Activated naive CD4-positive, alpha-beta T cell treated with anti-CD3 and anti-CD28 coated beads for 36 hours (primary cell): ENCODE data around the gene MSANTD1. TPM values are rescaled to one million over a fixed set of nuclear protein-coding genes. Genes with fewer than 3 reads are reported as not detected.

Source experiments
- CTCF ChIA-PET: fragments of 350-600 bp; sonication (Branson Sonifier 250); formaldehyde crosslinking; loops from one replicate; lab custom pipeline; 2021; ENCODE audit warnings: antibody characterized with exemption; lab: Charles Lee
- DNase-seq: peaks from one replicate; pipeline ENCODE4 v3.0.0-alpha.2; 2020
- H3K27ac Mint-ChIP-seq: one replicate; pipeline ENCODE4 v1.8.0; 2021; ENCODE audit warnings: mild to moderate bottlenecking, mixed read lengths
- H3K27me3 Mint-ChIP-seq: one replicate; pipeline ENCODE4 v1.8.0; 2021; ENCODE audit warnings: low read depth, mixed read lengths
- H3K36me3 Mint-ChIP-seq: one replicate; pipeline ENCODE4 v1.8.0; 2021; ENCODE audit warnings: low read depth, mixed read lengths
- H3K4me1 Mint-ChIP-seq: one replicate; pipeline ENCODE4 v1.8.0; 2021; ENCODE audit warnings: low read depth, mixed read lengths
- H3K4me3 Mint-ChIP-seq: one replicate; pipeline ENCODE4 v1.8.0; 2021; ENCODE audit warnings: mild to moderate bottlenecking, moderate library complexity, mixed read lengths
- H3K9me3 Mint-ChIP-seq: one replicate; pipeline ENCODE4 v1.8.0; 2021; ENCODE audit warnings: mixed read lengths
- intact Hi-C: fragments of 100-400 bp; cut with micrococcal nuclease; formaldehyde crosslinking; loops from one replicate; pipeline ENCODE4 v1.15.1; 2023
- total RNA-seq, 2 experiments: library from RNA; stranded (reverse); gene quantifications; one replicate each; pipeline ENCODE4 v1.2.3, GENCODE V29; 2021

MSANTD1 gene
- total RNA-seq, 2 experiments from 2014 or later, result 0.49 to 0.55 TPM

DNA sequence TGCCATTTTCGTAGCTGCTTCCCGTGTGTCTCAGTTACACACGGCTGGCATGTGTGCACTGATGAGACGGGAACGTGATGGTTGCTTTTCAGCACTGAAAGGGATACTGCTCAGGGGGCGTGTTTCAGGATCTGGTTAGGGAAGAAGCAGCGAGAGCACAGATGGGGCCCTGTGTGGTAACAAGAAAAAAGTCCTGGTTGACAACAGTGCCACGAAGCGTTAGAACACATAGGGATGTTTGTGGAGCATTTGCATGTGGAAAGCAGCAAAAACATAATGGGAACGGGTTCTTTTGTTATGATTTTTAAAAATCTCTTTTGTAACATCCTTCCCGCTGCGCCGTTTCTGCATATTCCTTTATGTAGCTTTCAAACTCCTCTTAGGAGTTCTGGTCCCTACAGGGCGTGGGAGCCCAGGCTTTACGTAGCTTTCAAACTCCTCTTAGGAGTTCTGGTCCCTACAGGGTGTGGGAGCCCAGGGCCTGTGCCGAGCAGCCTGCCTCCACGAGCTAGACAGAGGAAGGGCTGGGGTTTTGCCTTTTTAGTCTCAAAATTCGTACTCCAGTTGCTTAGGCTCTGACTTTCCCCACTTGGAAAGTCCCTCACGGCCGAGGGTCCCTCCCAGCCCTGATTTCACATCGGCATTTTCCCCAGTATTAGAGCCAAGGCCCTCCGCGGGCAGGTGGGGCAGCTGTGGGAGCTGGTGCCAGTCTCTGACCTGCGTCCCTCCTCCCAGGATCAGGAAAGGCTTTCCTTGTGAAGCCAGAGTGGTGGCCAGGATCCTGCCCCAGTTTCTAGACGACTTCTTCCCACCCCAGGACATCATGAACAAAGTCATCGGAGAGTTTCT is 11.0 kb upstream of the MSANTD1 start:
- H3K4me3 Mint-ChIP-seq, result no peak overlapping the region
- intact Hi-C loops, result no loop called here
- no peaks in the 10 kb centered on the region for H3K27me3 Mint-ChIP-seq
- H3K4me1 Mint-ChIP-seq, result peaks cover 9% of the 10 kb centered on the region
- CTCF ChIA-PET, result interaction anchor here (1.1 kb wide), 1 partner anchor 260 kb away, joined by 3 read pairs; no protein-coding TSS in a partner anchor
- H3K36me3 Mint-ChIP-seq, result peaks cover 12% of the 10 kb centered on the region
- H3K9me3 Mint-ChIP-seq, result no peaks in the 10 kb centered on the region
- no peak overlapping the region for H3K27ac Mint-ChIP-seq
- DNase-seq, result no peak

DNA sequence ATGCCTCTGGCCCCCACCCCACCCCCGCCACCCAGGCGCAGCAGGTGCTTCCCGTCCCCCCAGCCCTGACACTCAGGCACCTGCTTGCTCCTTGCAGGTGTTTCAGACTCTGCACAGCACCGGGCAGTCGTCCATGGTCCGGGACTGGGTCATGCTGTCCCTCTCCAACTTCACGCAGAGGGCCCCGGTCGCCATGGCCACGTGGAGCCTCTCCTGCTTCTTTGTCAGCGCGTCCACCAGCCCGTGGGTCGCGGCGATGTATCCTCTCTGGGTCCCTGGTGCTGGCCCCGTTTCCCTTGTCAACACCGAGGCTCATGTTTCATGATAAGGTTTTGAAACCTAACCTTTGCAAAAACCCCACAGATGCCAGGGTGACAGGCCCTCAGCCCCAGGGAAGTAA is 10.2 kb upstream of the MSANTD1 start:
- no peaks in the 10 kb centered on the region for H3K9me3 Mint-ChIP-seq
- intact Hi-C loops, result no loop called here
- no peak for DNase-seq
- no peak overlapping the region for H3K4me3 Mint-ChIP-seq
- no peaks in the 10 kb centered on the region for H3K27me3 Mint-ChIP-seq
- CTCF ChIA-PET, result no interaction called here
- peaks cover 12% of the 10 kb centered on the region for H3K4me1 Mint-ChIP-seq
- H3K27ac Mint-ChIP-seq, result no peak overlapping the region
- H3K36me3 Mint-ChIP-seq, result peaks cover 10% of the 10 kb centered on the region

GRCh38 chr4:3239303-3239702 is 9.7 kb upstream of the MSANTD1 start:
- H3K36me3 Mint-ChIP-seq, result peaks cover 7% of the 10 kb centered on the region
- CTCF ChIA-PET, result no interaction called here
- no peak for DNase-seq
- intact Hi-C loops, result no loop called here
- H3K27me3 Mint-ChIP-seq, result no peaks in the 10 kb centered on the region
- H3K9me3 Mint-ChIP-seq, result no peaks in the 10 kb centered on the region
- H3K4me3 Mint-ChIP-seq, result no peak overlapping the region
- peaks cover 12% of the 10 kb centered on the region for H3K4me1 Mint-ChIP-seq
- H3K27ac Mint-ChIP-seq, result no peak overlapping the region

GRCh38 chr4:3239998-3240920 is 8.7 kb upstream of the MSANTD1 start:
- Mint-ChIP-seq H3K27ac (no peak overlapping the region), H3K27me3 (no peaks in the 10 kb centered on the region), H3K4me3 (no peak overlapping the region), H3K4me1 (peaks cover 12% of the 10 kb centered on the region), H3K9me3 (no peaks in the 10 kb centered on the region), H3K36me3 (peaks cover 6% of the 10 kb centered on the region)
- DNase-seq, result no peak
- intact Hi-C loops, result loop anchor here (5.0 kb wide), 2 partner anchors 48 to 133 kb away; no protein-coding TSS in a partner anchor
- CTCF ChIA-PET, result no interaction called here

DNA sequence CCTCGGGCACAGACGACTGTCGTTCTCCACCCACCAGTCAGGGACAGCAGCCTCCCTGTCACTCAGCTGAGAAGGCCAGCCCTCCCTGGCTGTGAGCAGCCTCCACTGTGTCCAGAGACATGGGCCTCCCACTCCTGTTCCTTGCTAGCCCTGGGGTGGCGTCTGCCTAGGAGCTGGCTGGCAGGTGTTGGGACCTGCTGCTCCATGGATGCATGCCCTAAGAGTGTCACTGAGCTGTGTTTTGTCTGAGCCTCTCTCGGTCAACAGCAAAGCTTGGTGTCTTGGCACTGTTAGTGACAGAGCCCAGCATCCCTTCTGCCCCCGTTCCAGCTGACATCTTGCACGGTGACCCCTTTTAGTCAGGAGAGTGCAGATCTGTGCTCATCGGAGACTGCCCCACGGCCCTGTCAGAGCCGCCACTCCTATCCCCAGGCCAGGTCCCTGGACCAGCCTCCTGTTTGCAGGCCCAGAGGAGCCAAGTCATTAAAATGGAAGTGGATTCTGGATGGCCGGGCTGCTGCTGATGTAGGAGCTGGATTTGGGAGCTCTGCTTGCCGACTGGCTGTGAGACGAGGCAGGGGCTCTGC is 7.9 kb upstream of the MSANTD1 start:
- no peaks in the 10 kb centered on the region for H3K27me3 Mint-ChIP-seq
- CTCF ChIA-PET, result no interaction called here
- H3K4me1 Mint-ChIP-seq, result peaks cover 12% of the 10 kb centered on the region
- H3K4me3 Mint-ChIP-seq, result no peak overlapping the region
- no peak for DNase-seq
- peaks cover 6% of the 10 kb centered on the region for H3K36me3 Mint-ChIP-seq
- no peaks in the 10 kb centered on the region for H3K9me3 Mint-ChIP-seq
- intact Hi-C loops, result loop anchor here (5.0 kb wide), 2 partner anchors 49 to 134 kb away; no protein-coding TSS in a partner anchor
- H3K27ac Mint-ChIP-seq, result no peak overlapping the region

- H3K36me3 Mint-ChIP-seq, result peaks cover 6% of the 10 kb centered on the region
- no peak overlapping the region for H3K27ac Mint-ChIP-seq
- no peak overlapping the region for H3K4me3 Mint-ChIP-seq
- H3K4me1 Mint-ChIP-seq, result peaks cover 12% of the 10 kb centered on the region
- CTCF ChIA-PET, result interaction anchor here (0.6 kb wide), 1 partner anchor 153 kb away, joined by 4 read pairs; no protein-coding TSS in a partner anchor
- no peaks in the 10 kb centered on the region for H3K27me3 Mint-ChIP-seq
- no peaks in the 10 kb centered on the region for H3K9me3 Mint-ChIP-seq
- no peak for DNase-seq
- intact Hi-C loops, result loop anchor here (2.0 to 5.0 kb wide), 3 partner anchors 50 to 195 kb away; no protein-coding TSS in a partner anchor
Measured at GRCh38 chr4:3241898-3242524, 6.9 kb upstream of the MSANTD1 start.

DNA sequence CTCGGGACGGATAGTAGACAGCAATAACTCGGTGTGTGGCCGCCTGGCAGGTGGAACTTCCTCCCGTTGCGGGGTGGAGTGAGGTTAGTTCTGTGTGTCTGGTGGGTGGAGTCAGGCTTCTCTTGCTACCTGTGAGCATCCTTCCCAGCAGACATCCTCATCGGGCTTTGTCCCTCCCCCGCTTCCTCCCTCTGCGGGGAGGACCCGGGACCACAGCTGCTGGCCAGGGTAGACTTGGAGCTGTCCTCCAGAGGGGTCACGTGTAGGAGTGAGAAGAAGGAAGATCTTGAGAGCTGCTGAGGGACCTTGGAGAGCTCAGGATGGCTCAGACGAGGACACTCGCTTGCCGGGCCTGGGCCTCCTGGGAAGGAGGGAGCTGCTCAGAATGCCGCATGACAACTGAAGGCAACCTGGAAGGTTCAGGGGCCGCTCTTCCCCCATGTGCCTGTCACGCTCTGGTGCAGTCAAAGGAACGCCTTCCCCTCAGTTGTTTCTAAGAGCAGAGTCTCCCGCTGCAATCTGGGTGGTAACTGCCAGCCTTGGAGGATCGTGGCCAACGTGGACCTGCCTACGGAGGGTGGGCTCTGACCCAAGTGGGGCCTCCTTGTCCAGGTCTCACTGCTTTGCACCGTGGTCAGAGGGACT is 5.7 kb upstream of the MSANTD1 start:
- Mint-ChIP-seq H3K27me3 (no peaks in the 10 kb centered on the region), H3K4me1 (peaks cover 12% of the 10 kb centered on the region), H3K36me3 (peaks cover 3% of the 10 kb centered on the region), H3K9me3 (no peaks in the 10 kb centered on the region), H3K27ac (no peak overlapping the region), H3K4me3 (no peak overlapping the region)
- peak; percentile 45 for DNase-seq
- CTCF ChIA-PET, result interaction anchor here (0.6 to 1.2 kb wide), 2 partner anchors 27 to 377 kb away, joined by 3 read pairs; no protein-coding TSS in a partner anchor
- intact Hi-C loops, result loop anchor here (2.0 to 5.0 kb wide), 3 partner anchors 51 to 196 kb away; no protein-coding TSS in a partner anchor

- Mint-ChIP-seq H3K27ac (no peak overlapping the region), H3K36me3 (peaks cover 3% of the 10 kb centered on the region)
- intact Hi-C loops, result loop anchor here (5.0 kb wide), 2 partner anchors 52 to 137 kb away; no protein-coding TSS in a partner anchor
Measured at GRCh38 chr4:3244002-3244401, 5.0 kb upstream of the MSANTD1 start.

GRCh38 chr4:3244747-3245146 is 4.2 kb upstream of the MSANTD1 start:
- no peak overlapping the region for H3K4me3 Mint-ChIP-seq
- peaks cover 12% of the 10 kb centered on the region for H3K4me1 Mint-ChIP-seq
- DNase-seq, result no peak
- intact Hi-C loops, result loop anchor here (5.0 kb wide), 2 partner anchors 52 to 137 kb away; no protein-coding TSS in a partner anchor
- no peak overlapping the region for H3K27ac Mint-ChIP-seq
- H3K36me3 Mint-ChIP-seq, result peaks cover 1% of the 10 kb centered on the region
- no peaks in the 10 kb centered on the region for H3K9me3 Mint-ChIP-seq
- CTCF ChIA-PET, result no interaction called here
- H3K27me3 Mint-ChIP-seq, result no peaks in the 10 kb centered on the region

More at GRCh38 chr4:3244002-3244401, 5.0 kb upstream of the MSANTD1 start:
- no peak for DNase-seq
- CTCF ChIA-PET, result interaction anchor here (1.2 kb wide), 1 partner anchor 26 kb away, joined by 3 read pairs; no protein-coding TSS in a partner anchor
- Mint-ChIP-seq H3K27me3 (no peaks in the 10 kb centered on the region), H3K4me3 (no peak overlapping the region), H3K9me3 (no peaks in the 10 kb centered on the region), H3K4me1 (peaks cover 12% of the 10 kb centered on the region)

DNA sequence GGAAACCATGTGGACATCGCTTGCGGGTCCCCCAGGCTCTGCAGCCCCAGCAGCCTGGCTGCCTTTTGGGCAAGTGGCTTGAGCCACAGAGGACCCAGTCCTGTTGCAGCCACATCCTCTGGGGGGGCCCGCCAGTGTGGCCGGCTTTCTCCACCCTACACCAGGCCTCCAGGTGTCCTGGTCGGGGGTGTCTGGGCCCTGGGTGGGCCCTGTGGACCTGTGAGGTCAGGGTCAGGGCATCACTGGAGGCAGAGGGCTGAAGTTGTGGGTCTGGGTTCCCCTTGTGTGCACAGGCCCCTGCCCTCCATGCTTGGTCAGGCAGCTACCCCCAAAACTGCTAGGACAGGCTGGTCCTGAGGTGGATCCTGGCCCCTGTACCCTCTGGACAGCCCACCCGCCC is 3.3 kb upstream of the MSANTD1 start:
- Mint-ChIP-seq H3K36me3 (peaks cover 1% of the 10 kb centered on the region), H3K4me1 (peaks cover 12% of the 10 kb centered on the region), H3K4me3 (no peak overlapping the region), H3K9me3 (no peaks in the 10 kb centered on the region), H3K27ac (no peak overlapping the region), H3K27me3 (no peaks in the 10 kb centered on the region)
- CTCF ChIA-PET, result no interaction called here
- intact Hi-C loops, result no loop called here
- no peak for DNase-seq
